Measurements from ENCODE around the gene ETF1. TPM values are rescaled to one million over a fixed set of nuclear protein-coding genes. Genes with fewer than 3 reads are reported as not detected.
A peak's percentile ranks its signal among the peaks of the same experiment; 100 is the strongest.

Gene ETF1
- polyA plus RNA-seq, 1 donor: 62.9 TPM

DNA sequence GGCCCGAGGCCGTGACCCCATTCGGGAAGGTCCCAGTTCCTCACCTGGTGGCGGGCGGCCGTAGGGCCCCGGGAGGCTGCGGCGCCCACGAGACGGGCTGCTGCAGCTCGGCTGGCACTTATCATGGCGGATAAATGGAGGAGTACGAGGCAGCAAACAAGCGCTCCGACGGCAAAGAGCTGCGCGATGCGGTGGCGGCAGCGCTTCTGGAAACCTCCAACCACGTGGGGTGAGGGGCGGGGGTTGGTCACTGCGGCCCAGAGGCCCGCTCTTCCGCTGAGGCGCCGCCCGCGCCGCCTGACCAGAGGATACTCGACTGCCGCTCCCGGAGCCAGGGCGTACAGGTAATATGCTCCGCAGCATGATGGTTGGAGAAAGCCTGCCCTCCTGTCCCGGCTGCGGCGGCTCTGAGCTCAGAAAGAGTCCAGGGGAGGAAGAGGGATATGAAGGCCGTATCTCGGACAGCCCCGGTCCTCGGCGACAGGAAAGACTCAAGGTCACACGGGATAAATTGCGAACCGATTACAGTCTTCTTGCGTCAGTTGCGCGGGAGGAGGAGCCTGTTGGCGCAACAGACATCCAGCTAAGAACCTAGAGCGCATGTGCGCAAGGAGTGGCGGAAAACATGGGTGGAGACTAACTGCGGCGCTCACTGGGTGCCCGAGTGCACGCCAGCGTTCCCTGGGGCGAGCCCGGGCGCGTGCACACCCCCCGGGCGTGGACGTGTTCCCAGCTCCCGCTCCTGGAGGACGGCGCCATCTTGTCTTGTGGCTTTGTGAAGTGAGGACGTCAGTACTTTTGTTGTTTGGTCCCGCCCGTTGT, 32.4 kb upstream of the ETF1 start, which contains the start of gene HSPA9:
TSS of gene HSPA9 (minus strand) at position 208 of the 822 bp plus-strand sequence. CDS start at position 125, 83 bp downstream.
- Histone ChIP-seq H3K27ac (ENCODE audit: low read length) (peak within 1 kb of the TSS; percentile 94), H3K4me1 (ENCODE audit: control insufficient read depth, insufficient read depth, low read length) (peaks cover 11% of the 10 kb centered on the region), H3K4me3 (ENCODE audit: low read length) (peak within 1 kb of the TSS; percentile 79), H3K36me3 (ENCODE audit: control insufficient read depth, insufficient read depth, low read length) (peaks cover 29% of the 10 kb centered on the region), H3K9me3 (ENCODE audit: control insufficient read depth, low read depth, low read length) (peaks cover 9% of the 10 kb centered on the region), H3K27me3 (ENCODE audit: control insufficient read depth, insufficient read depth, low read length) (no peaks in the 10 kb centered on the region)
- WGBS (ENCODE audit: insufficient coverage, low lambda C conversion rate): 7% methylated on average over 3 of the region's 73 CpGs
- peak; percentile 100 for DNase-seq

DNA sequence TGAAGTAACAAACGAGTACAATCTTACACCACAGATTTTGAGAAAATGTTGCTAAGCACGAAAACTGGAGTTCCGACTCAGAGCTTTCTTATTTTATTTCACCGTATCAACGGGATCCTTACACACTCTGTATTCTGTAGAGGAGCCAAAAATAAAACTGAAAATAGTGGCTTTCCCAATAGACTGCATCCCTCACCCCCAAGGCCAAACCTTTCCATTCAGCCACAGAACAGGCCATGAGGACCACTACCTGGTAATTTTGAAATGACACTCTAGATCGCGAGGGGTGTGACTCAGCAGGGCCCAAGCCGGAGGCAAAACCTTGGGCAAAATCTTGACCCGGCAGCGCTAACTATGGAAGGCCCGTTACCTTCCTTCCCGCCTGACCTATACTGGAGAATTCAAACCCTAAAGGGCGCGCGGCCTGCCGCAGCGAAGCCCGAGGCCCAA, 31.7 kb upstream of the ETF1 start:
- H3K9me3 ChIP-seq (ENCODE audit: control insufficient read depth, low read depth, low read length): peaks cover 9% of the 10 kb centered on the region
- no peak for DNase-seq
- 0% methylated on average over 3 of the region's 18 CpGs for WGBS (ENCODE audit: insufficient coverage, low lambda C conversion rate)
- peaks cover 35% of the 10 kb centered on the region for H3K36me3 ChIP-seq (ENCODE audit: control insufficient read depth, insufficient read depth, low read length)
- H3K27me3 ChIP-seq (ENCODE audit: control insufficient read depth, insufficient read depth, low read length): no peaks in the 10 kb centered on the region
- peaks cover 11% of the 10 kb centered on the region for H3K4me1 ChIP-seq (ENCODE audit: control insufficient read depth, insufficient read depth, low read length)
- H3K4me3 ChIP-seq (ENCODE audit: low read length): peak overlapping the region; percentile 79
- peak overlapping the region; percentile 94 for H3K27ac ChIP-seq (ENCODE audit: low read length)

DNA sequence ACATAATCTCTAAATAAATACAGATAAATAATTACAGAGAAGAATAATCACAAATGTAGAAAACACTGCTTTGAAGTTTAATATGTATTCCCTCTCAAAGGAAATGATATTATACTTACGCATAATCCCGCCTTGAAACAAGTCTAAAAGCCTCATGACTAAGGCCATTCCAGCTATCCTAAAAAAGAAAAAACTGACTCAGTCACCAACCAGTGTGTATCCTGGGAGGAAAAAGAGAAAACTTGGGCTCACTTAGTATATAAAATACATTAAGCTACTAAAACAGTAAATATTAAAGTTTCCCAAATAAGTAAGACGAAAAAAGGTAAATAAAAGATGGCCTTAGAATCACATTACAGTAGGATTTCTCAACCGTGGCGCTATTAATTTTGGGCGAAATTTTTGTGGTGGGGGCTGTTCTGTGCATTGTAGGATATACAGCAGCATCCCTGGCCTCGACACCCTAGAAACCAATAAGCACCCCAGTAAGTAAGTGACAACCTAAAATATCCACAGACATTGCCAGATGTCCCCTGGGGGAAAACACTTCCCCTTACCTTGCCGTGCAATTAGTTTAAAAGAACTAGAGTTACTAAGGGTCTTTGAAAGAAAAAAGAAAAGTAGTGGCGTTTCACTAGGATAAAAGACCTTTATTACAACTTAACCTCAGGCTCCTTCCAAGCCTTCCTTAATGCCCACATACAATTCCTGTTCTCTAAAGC, 31.1 kb upstream of the ETF1 start:
- WGBS (ENCODE audit: insufficient coverage, low lambda C conversion rate): 0% methylated on average over 1 of the region's 9 CpGs
- Histone ChIP-seq H3K9me3 (ENCODE audit: control insufficient read depth, low read depth, low read length) (peaks cover 9% of the 10 kb centered on the region), H3K36me3 (ENCODE audit: control insufficient read depth, insufficient read depth, low read length) (peaks cover 39% of the 10 kb centered on the region), H3K4me3 (ENCODE audit: low read length) (peak overlapping the region; percentile 79), H3K27ac (ENCODE audit: low read length) (peak overlapping the region; percentile 94), H3K4me1 (ENCODE audit: control insufficient read depth, insufficient read depth, low read length) (peaks cover 11% of the 10 kb centered on the region), H3K27me3 (ENCODE audit: control insufficient read depth, insufficient read depth, low read length) (no peaks in the 10 kb centered on the region)
- DNase-seq: no peak

DNA sequence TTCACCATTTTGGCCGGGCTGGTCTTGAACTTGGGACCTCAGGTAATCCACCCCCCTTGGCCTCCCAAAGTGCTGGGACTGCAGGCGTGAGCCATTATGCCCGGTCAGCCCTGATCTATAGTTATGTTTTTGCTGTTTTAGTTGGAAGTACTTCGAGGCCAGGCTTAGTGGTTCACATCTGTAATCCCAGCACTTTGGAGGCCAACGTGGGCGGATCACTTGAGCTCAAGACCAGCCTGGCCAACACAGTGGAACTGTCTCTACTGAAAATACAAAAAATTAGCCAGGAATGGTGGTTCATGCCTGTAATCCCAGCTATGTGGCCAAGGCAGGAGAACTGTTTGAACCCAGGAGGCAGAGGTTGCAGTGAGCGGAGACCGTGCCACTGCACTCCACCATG, 30.2 kb upstream of the ETF1 start:
- Histone ChIP-seq H3K9me3 (ENCODE audit: control insufficient read depth, low read depth, low read length) (peaks cover 9% of the 10 kb centered on the region), H3K36me3 (ENCODE audit: control insufficient read depth, insufficient read depth, low read length) (peaks cover 47% of the 10 kb centered on the region), H3K27me3 (ENCODE audit: control insufficient read depth, insufficient read depth, low read length) (no peaks in the 10 kb centered on the region), H3K4me3 (ENCODE audit: low read length) (no peak overlapping the region), H3K27ac (ENCODE audit: low read length) (no peak overlapping the region), H3K4me1 (ENCODE audit: control insufficient read depth, insufficient read depth, low read length) (peaks cover 14% of the 10 kb centered on the region)
- DNase-seq: no peak
- WGBS (ENCODE audit: insufficient coverage, low lambda C conversion rate): 92% methylated on average over 2 of the region's 8 CpGs

DNA sequence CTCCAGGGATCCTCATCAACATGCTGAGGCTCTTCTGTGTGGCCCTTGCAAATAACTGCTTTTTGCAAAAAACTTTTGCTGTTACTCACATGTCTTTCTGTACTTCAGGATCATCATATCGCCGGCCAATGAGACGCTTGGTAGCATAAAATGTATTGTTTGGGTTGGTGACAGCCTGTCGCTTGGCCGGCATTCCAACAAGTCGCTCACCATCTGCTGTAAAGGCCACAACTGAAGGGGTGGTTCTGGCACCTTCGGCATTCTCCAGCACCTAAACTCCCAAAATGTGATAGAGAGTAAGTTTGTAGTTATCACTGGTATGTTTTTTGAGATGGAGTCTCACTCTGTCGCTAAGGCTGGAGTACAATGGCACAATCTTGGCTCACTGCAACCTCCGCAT, 27.8 kb upstream of the ETF1 start:
- WGBS (ENCODE audit: insufficient coverage, low lambda C conversion rate): no CpG with 5 or more reads among the region's 9 CpGs

DNA sequence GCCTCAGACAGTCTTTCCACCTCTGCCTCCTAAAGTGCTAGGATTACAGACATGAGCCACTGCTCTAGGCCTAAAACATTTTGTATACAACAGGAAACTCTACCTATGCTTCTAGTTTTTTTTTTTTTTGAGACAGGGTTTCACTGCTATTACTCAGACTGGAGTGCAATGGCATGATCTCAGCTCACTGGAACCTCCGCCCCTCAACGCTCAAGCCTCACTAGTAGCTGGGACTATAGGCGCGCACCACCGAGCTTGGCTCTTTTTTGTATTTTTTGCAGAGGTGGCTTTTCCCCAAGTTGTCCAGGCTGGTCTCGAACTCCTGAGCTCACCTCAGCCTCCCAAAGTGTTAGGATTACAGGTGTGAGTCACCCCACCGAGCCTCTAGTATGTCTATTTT, 26.7 kb upstream of the ETF1 start:
- WGBS (ENCODE audit: insufficient coverage, low lambda C conversion rate): no CpG with 5 or more reads among the region's 7 CpGs
- Histone ChIP-seq H3K4me1 (ENCODE audit: control insufficient read depth, insufficient read depth, low read length) (peaks cover 23% of the 10 kb centered on the region), H3K9me3 (ENCODE audit: control insufficient read depth, low read depth, low read length) (no peaks in the 10 kb centered on the region), H3K36me3 (ENCODE audit: control insufficient read depth, insufficient read depth, low read length) (peaks cover 79% of the 10 kb centered on the region), H3K4me3 (ENCODE audit: low read length) (no peak overlapping the region), H3K27me3 (ENCODE audit: control insufficient read depth, insufficient read depth, low read length) (no peaks in the 10 kb centered on the region), H3K27ac (ENCODE audit: low read length) (no peak overlapping the region)
- no peak for DNase-seq

More for the DNA sequence above, 27.8 kb upstream of the ETF1 start:
- Histone ChIP-seq H3K36me3 (ENCODE audit: control insufficient read depth, insufficient read depth, low read length) (peaks cover 68% of the 10 kb centered on the region), H3K27me3 (ENCODE audit: control insufficient read depth, insufficient read depth, low read length) (no peaks in the 10 kb centered on the region), H3K4me1 (ENCODE audit: control insufficient read depth, insufficient read depth, low read length) (peaks cover 21% of the 10 kb centered on the region), H3K4me3 (ENCODE audit: low read length) (no peak overlapping the region), H3K9me3 (ENCODE audit: control insufficient read depth, low read depth, low read length) (peaks cover 2% of the 10 kb centered on the region), H3K27ac (ENCODE audit: low read length) (no peak overlapping the region)
- DNase-seq: no peak

DNA sequence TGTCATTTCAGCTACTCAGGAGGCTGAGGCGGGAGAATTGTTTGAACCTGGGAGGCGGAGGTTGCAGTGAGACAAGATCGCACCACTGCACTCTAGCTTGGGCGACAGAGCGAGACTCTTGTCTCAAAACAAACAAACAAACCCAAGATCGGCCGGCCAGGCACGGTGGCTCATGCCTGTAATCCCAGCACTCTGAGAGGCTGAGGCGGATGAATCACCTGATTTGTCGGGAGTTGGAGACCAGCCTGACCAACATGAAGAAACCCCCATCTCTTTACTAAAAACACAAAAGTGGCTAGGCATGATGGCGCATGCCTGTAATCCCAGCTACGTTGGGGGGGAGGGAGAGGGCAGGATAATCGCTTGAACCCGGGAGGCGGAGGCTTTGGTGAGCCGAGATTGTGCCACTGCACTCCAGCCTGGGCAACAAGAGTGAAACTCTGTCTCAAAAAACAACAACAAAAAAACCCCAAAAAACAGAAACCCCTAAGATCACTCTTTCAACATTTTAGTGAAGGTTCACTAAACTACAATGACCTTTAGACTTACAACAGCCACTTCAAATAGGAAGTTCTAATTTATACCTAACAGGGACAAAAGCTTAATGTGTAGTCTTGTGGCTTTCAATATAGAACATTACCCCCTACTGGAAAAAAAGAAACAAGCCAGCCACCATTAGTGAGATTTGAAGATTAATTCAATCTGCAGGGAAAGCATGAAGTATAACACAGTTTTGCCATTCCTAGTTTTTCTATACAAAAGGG, 25.2 kb upstream of the ETF1 start:
- no peak overlapping the region for H3K27ac ChIP-seq (ENCODE audit: low read length)
- peaks cover 88% of the 10 kb centered on the region for H3K36me3 ChIP-seq (ENCODE audit: control insufficient read depth, insufficient read depth, low read length)
- no peaks in the 10 kb centered on the region for H3K9me3 ChIP-seq (ENCODE audit: control insufficient read depth, low read depth, low read length)
- no peaks in the 10 kb centered on the region for H3K27me3 ChIP-seq (ENCODE audit: control insufficient read depth, insufficient read depth, low read length)
- H3K4me1 ChIP-seq (ENCODE audit: control insufficient read depth, insufficient read depth, low read length): peaks cover 18% of the 10 kb centered on the region
- WGBS (ENCODE audit: insufficient coverage, low lambda C conversion rate): no CpG with 5 or more reads among the region's 16 CpGs
- DNase-seq: no peak
- H3K4me3 ChIP-seq (ENCODE audit: low read length): no peak overlapping the region

DNA sequence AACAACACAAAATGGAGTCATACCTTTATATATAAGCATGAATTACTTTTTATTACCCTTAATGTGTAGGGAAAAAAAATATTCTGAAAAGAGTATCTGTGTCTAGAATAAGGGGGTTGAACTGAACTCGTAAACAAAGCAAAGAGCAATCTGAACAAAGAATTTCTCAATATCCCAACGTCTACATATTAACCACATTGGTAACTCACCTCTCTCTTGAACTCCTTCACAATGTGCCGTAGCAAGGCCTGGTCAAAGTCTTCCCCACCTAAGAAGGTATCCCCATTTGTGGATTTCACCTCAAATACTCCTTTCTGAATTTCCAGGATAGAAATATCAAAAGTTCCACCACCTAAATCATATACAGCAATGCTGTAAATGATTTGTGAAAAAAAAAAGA, 23.8 kb upstream of the ETF1 start:
- H3K27me3 ChIP-seq (ENCODE audit: control insufficient read depth, insufficient read depth, low read length): no peaks in the 10 kb centered on the region
- peaks cover 18% of the 10 kb centered on the region for H3K4me1 ChIP-seq (ENCODE audit: control insufficient read depth, insufficient read depth, low read length)
- peak overlapping the region; percentile 58 for H3K27ac ChIP-seq (ENCODE audit: low read length)
- DNase-seq: peak in 1 of 2 donors; percentile 59
- H3K4me3 ChIP-seq (ENCODE audit: low read length): no peak overlapping the region
- 33% methylated on average over 3 of the region's 3 CpGs for WGBS (ENCODE audit: insufficient coverage, low lambda C conversion rate)
- H3K36me3 ChIP-seq (ENCODE audit: control insufficient read depth, insufficient read depth, low read length): peaks cover 77% of the 10 kb centered on the region
- H3K9me3 ChIP-seq (ENCODE audit: control insufficient read depth, low read depth, low read length): no peaks in the 10 kb centered on the region

DNA sequence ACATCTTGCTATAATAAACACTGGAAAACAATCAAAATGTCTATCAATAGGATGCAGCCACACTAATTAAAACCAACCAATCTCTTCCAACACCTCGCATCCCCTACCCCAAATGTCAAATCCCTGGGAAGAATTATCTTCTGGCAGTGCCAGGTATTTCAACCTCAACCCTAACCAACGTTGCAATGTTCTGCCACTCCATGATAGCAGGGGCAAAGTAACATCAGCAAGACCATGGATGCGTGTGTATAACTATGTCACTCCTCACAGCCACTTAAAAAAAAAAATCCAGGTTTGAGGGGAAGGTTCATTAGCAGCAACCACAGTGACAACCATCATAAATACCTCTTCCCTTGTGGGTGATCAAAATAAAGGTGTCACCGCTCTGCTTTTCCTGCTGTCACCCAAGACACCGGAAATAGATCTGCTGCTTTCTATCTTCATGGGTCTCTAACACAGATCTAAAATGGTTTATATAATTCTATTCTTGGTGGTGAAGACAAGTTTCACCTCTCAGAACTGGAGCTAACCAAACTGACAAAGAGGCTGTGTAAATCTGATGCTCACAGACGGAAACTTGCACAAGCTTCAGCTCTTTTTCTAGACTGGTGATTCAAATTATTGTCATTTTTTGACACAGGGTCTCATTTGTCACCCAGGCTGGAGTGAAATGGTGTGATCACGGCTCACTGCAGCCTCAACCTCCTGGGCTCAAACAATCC, 22.2 kb upstream of the ETF1 start:
- Histone ChIP-seq H3K4me3 (ENCODE audit: low read length) (no peak overlapping the region), H3K27me3 (ENCODE audit: control insufficient read depth, insufficient read depth, low read length) (no peaks in the 10 kb centered on the region), H3K4me1 (ENCODE audit: control insufficient read depth, insufficient read depth, low read length) (peaks cover 18% of the 10 kb centered on the region), H3K27ac (ENCODE audit: low read length) (no peak overlapping the region), H3K36me3 (ENCODE audit: control insufficient read depth, insufficient read depth, low read length) (peaks cover 75% of the 10 kb centered on the region), H3K9me3 (ENCODE audit: control insufficient read depth, low read depth, low read length) (no peaks in the 10 kb centered on the region)
- DNase-seq: no peak
- 100% methylated on average over 1 of the region's 7 CpGs for WGBS (ENCODE audit: insufficient coverage, low lambda C conversion rate)
